Neural cell (in vitro differentiated cells): ENCODE measurements around the gene B4GALT2.

Experiments
- EP300 ChIP-seq: fragments of 450-650 bp; conservative IDR thresholded peaks from 2 replicates; pipeline ENCODE4 v1.6.1; 2014; ENCODE audit warnings: antibody characterized with exemption, mild to moderate bottlenecking, moderate library complexity; ENCODE audit not compliant: poor library complexity, severe bottlenecking
- MXI1 ChIP-seq: fragments of 450-650 bp; conservative IDR thresholded peaks from 2 replicates; pipeline ENCODE4 v1.6.1; 2014; ENCODE audit warnings: antibody characterized with exemption, mild to moderate bottlenecking; ENCODE audit not compliant: poor library complexity, severe bottlenecking
- POLR2AphosphoS5 ChIP-seq: IDR thresholded peaks from 2 replicates; pipeline ENCODE4 v1.6.1; 2012
- RAD21 ChIP-seq: fragments of 450-650 bp; conservative IDR thresholded peaks from 2 replicates; pipeline ENCODE4 v1.6.1; 2014; ENCODE audit warnings: antibody characterized with exemption, mild to moderate bottlenecking, moderate library complexity
- SMC3 ChIP-seq: fragments of 450-650 bp; conservative IDR thresholded peaks from 2 replicates; pipeline ENCODE4 v1.6.1; 2014; ENCODE audit warnings: antibody characterized with exemption, mild to moderate bottlenecking, moderate library complexity; ENCODE audit not compliant: poor library complexity
- TF ChIP-seq, protein P1 (sequence below): fragments of 450-650 bp; IDR thresholded peaks from 2 replicates; pipeline ENCODE4 v1.5.1; 2014; ENCODE audit warnings: antibody characterized with exemption, mild to moderate bottlenecking, moderate library complexity; ENCODE audit not compliant: poor library complexity, severe bottlenecking
- TF ChIP-seq, protein P2 (sequence below): IDR thresholded peaks from 2 replicates; pipeline ENCODE4 v1.6.1; 2012; ENCODE audit warnings: borderline replicate concordance

GRCh38 chr1:44012941-44013609 lies 34.1 kb downstream of the B4GALT2 start:
- TF ChIP-seq, protein P1, sequence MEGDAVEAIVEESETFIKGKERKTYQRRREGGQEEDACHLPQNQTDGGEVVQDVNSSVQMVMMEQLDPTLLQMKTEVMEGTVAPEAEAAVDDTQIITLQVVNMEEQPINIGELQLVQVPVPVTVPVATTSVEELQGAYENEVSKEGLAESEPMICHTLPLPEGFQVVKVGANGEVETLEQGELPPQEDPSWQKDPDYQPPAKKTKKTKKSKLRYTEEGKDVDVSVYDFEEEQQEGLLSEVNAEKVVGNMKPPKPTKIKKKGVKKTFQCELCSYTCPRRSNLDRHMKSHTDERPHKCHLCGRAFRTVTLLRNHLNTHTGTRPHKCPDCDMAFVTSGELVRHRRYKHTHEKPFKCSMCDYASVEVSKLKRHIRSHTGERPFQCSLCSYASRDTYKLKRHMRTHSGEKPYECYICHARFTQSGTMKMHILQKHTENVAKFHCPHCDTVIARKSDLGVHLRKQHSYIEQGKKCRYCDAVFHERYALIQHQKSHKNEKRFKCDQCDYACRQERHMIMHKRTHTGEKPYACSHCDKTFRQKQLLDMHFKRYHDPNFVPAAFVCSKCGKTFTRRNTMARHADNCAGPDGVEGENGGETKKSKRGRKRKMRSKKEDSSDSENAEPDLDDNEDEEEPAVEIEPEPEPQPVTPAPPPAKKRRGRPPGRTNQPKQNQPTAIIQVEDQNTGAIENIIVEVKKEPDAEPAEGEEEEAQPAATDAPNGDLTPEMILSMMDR = no peak
- TF ChIP-seq EP300 = no peak
- TF ChIP-seq POLR2AphosphoS5 = no peak
- no peak for TF ChIP-seq SMC3
- TF ChIP-seq, protein P2, sequence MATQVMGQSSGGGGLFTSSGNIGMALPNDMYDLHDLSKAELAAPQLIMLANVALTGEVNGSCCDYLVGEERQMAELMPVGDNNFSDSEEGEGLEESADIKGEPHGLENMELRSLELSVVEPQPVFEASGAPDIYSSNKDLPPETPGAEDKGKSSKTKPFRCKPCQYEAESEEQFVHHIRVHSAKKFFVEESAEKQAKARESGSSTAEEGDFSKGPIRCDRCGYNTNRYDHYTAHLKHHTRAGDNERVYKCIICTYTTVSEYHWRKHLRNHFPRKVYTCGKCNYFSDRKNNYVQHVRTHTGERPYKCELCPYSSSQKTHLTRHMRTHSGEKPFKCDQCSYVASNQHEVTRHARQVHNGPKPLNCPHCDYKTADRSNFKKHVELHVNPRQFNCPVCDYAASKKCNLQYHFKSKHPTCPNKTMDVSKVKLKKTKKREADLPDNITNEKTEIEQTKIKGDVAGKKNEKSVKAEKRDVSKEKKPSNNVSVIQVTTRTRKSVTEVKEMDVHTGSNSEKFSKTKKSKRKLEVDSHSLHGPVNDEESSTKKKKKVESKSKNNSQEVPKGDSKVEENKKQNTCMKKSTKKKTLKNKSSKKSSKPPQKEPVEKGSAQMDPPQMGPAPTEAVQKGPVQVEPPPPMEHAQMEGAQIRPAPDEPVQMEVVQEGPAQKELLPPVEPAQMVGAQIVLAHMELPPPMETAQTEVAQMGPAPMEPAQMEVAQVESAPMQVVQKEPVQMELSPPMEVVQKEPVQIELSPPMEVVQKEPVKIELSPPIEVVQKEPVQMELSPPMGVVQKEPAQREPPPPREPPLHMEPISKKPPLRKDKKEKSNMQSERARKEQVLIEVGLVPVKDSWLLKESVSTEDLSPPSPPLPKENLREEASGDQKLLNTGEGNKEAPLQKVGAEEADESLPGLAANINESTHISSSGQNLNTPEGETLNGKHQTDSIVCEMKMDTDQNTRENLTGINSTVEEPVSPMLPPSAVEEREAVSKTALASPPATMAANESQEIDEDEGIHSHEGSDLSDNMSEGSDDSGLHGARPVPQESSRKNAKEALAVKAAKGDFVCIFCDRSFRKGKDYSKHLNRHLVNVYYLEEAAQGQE = no peak
- no peak for TF ChIP-seq RAD21
- TF ChIP-seq MXI1 = no peak
